ENCODE results near the gene APOC3.

DNA sequence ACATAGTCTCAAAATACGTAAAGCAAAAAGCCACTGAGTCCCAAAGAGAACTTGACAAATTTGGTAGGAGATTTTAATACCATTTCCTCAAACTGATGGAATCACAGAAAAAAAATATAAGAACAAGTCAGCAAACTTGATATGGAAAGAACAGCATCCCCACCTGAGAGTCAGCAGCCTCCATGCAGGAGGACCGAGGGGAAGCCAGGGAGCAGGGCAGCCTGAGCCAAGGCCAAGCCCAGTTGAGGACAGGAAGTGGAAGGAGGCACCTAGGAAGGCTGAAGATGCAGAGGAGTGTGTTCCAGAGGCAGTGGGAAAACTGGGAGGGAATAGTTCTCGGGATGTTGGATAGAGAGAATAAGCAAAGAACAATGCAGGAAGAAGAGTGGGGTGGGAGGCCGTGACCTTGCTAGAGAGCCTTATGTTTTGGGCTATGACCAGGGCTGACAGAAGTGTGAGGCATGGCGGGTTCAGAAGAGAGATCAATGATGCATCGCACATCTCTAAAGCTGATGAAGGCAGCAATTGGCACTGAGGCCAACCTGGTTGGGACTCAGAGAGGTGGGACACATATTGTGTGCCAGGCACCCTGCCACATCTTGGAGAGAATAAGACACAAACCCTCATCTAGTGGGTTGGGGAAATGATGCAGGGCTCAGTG, 22.0 kb upstream of the APOC3 start:
- TF ChIP-seq POLR2A (IDR thresholded peaks at IDR 0.05), result no peak
- TF ChIP-seq, protein P1, sequence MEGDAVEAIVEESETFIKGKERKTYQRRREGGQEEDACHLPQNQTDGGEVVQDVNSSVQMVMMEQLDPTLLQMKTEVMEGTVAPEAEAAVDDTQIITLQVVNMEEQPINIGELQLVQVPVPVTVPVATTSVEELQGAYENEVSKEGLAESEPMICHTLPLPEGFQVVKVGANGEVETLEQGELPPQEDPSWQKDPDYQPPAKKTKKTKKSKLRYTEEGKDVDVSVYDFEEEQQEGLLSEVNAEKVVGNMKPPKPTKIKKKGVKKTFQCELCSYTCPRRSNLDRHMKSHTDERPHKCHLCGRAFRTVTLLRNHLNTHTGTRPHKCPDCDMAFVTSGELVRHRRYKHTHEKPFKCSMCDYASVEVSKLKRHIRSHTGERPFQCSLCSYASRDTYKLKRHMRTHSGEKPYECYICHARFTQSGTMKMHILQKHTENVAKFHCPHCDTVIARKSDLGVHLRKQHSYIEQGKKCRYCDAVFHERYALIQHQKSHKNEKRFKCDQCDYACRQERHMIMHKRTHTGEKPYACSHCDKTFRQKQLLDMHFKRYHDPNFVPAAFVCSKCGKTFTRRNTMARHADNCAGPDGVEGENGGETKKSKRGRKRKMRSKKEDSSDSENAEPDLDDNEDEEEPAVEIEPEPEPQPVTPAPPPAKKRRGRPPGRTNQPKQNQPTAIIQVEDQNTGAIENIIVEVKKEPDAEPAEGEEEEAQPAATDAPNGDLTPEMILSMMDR (IDR thresholded peaks at IDR 0.05), result no peak
